Kidney epithelial cell (primary cell): ENCODE data around the gene FOSL2. TPM values are rescaled to one million over a fixed set of nuclear protein-coding genes. Genes with fewer than 3 reads are reported as not detected.

Source experiments
- DNase-seq: peaks from one replicate; pipeline ENCODE4 v3.0.0-alpha.2; 2010; ENCODE audit warnings: low read depth
- H3K27me3 ChIP-seq: 2 replicates; pipeline ENCODE4 v1.6.0; 2011; ENCODE audit warnings: low read length; ENCODE audit not compliant: control insufficient read depth, insufficient read depth
- H3K36me3 ChIP-seq: 2 replicates; pipeline ENCODE4 v1.5.1; 2011; ENCODE audit warnings: low read length; ENCODE audit not compliant: control insufficient read depth, insufficient read depth
- H3K4me3 ChIP-seq: 2 replicates; pipeline ENCODE4 v1.5.1; 2011; ENCODE audit warnings: low read depth, mild to moderate bottlenecking, control low read depth, low read length
- CTCF ChIP-seq: IDR thresholded peaks from 2 replicates; pipeline ENCODE4 v1.5.1; 2011; ENCODE audit warnings: mild to moderate bottlenecking, moderate library complexity, low read length, control low read depth, inconsistent platforms; ENCODE audit not compliant: insufficient read depth, poor library complexity, severe bottlenecking
- total RNA-seq: library from RNA; depleted of rRNA; stranded (reverse); fragments of >200 nt; gene quantifications from 2 replicates; pipeline ENCODE4 v1.2.3, GENCODE V29; 2015

The FOSL2 gene
- total RNA-seq, 1 donor from 2014 or later, result 85.5 TPM

DNA sequence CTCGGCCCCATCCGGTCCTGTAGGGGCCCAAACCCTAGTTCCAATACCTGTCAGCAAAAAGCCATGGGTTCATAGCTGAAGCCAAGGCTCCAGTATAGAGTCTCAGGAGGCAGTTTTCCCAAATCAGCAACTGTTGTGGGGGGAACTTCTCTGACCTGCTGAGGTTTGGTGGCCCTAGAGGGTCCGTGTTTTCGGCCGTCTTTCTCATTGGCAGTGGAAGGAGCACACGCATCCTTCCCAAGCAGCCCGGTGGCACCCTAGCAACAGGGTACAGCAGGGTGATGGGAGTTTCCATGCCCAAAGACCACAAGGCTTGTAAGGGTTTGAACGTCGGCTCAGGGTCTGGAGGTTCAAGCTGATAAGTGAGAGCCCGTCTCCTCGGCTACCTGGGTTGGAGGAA is 6.6 kb downstream of the FOSL2 start:
- no peak for DNase-seq
- H3K4me3 ChIP-seq, result peak overlapping the region; percentile 96
- H3K36me3 ChIP-seq, result peaks cover 4% of the 10 kb centered on the region
- no peaks in the 10 kb centered on the region for H3K27me3 ChIP-seq
- no peak for TF ChIP-seq CTCF

GRCh38 chr2:28399956-28400355 is 7.3 kb downstream of the FOSL2 start:
- Histone ChIP-seq H3K4me3 (peak overlapping the region; percentile 96), H3K36me3 (peaks cover 5% of the 10 kb centered on the region), H3K27me3 (no peaks in the 10 kb centered on the region)
- no peak for DNase-seq
- no peak for TF ChIP-seq CTCF

- Histone ChIP-seq H3K27me3 (no peaks in the 10 kb centered on the region), H3K4me3 (peak overlapping the region; percentile 96), H3K36me3 (peaks cover 5% of the 10 kb centered on the region)
- TF ChIP-seq CTCF, result no peak
- no peak for DNase-seq
These were observed 7.8 kb downstream of the FOSL2 start for GRCh38 chr2:28400419-28400818.

DNA sequence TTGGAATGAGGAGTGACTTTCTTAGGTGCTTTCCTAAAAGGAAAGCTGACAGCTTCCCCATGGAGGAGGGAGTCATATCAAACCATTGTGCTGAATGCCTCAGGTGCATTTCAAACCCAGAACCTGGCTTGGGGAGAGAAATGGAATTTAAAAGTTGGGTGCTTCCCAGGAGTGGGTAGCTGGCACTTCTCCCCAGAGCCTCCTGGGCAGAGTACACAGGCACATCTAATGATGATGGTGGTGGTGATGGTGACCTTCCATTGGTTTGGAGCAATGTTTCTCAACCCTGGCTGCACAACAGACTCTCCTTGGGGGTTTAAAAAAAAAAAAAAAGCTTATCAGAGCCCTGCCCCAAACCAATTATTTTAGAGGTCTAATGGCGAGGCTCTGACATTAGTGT is 8.3 kb downstream of the FOSL2 start:
- H3K36me3 ChIP-seq, result peaks cover 6% of the 10 kb centered on the region
- H3K27me3 ChIP-seq, result no peaks in the 10 kb centered on the region
- TF ChIP-seq CTCF, result no peak

DNA sequence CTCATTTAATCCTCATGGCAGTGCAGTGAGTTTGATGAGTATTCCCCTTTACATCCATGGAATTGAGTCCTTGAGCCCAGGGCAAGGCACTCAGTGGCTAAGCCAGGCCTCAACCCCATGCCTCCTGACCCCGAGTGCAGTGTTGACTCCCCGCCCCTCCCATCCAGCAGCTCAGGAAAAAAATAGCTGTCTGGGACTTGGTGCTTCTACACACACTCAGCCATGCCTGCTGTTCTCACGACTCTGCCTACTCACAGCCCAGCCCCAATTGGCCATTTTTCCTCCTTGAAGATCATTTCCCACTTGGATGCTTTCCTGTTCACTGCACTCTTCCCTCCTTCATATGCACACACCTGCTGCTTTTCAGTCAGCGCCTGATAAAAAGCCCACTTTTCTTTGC is 8.8 kb downstream of the FOSL2 start:
- no peak for DNase-seq
- peaks cover 6% of the 10 kb centered on the region for H3K36me3 ChIP-seq
- no peaks in the 10 kb centered on the region for H3K27me3 ChIP-seq
- no peak for TF ChIP-seq CTCF
- H3K4me3 ChIP-seq, result no peak overlapping the region

More for the DNA sequence above, 8.3 kb downstream of the FOSL2 start:
- no peak for DNase-seq
- peak overlapping the region; percentile 96 for H3K4me3 ChIP-seq

DNA sequence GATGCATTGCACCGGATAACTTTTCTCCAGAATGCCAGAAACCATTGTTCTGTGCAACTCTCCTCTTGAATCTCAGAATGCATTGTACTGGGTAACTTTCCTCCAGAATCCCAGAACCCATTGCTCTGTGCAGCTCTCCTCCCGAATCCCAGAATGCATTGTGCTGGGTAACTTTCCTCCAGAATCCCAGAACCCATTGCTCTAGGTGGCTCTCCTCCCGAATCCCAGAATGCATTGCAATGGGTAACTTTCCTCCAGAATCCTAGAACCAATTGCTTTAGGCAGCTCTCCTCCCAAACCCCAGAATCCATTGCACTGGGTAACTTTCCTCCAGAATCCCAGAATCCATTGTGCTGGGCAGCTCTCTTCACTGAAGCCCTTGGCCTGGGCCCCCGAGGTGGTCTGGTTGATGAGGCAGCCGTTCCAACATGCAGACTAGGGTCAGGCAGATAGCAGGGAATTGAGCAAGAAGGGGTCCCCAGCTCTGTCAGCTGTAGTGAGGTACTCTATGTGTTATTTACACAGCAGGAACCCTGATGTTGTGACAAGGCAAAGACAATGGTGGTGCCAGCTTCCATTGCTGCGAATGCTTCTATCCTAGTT is 9.4 kb downstream of the FOSL2 start:
- Histone ChIP-seq H3K4me3 (no peak overlapping the region), H3K27me3 (no peaks in the 10 kb centered on the region), H3K36me3 (peaks cover 8% of the 10 kb centered on the region)
- DNase-seq, result no peak
- TF ChIP-seq CTCF, result no peak
